Endothelial cell of umbilical vein (primary cell): ENCODE measurements around the gene DBF4B. TPM values are rescaled to one million over a fixed set of nuclear protein-coding genes. Genes with fewer than 3 reads are reported as not detected.

Experiments
- BruUV-seq: library from RNA; stranded (reverse); fragments of 400-500 nt; replicated peaks from 2 replicates; lab custom pipeline; 2021; lab: Mats Ljungman, UMichigan
- CTCF ChIA-PET: fragments of 300-600, 350-600 bp; sonication (Branson Sonifier 250); formaldehyde crosslinking; loops from one replicate; lab custom pipeline; 2021; ENCODE audit warnings: antibody characterized with exemption, inconsistent platforms; lab: Charles Lee
- POLR2A ChIA-PET: fragments of 300-600, 350-600 bp; sonication (Branson Sonifier 250); formaldehyde crosslinking; loops from one replicate; lab custom pipeline; 2021; ENCODE audit warnings: antibody characterized with exemption, inconsistent platforms; lab: Charles Lee
- DNase-seq: peaks from one replicate; pipeline ENCODE4 v3.0.0-alpha.2; 2011; ENCODE audit warnings: low read depth, low spot score
- FAIRE-seq: peaks from 2 replicates; lab custom pipeline; 2011; peaks lifted over from hg19 to GRCh38; lab: Jason Lieb, UNC
- H2AFZ ChIP-seq: 2 replicates; pipeline ENCODE4 v1.6.0; 2012; ENCODE audit warnings: low read depth, low read length, control low read depth, inconsistent platforms
- H3K27ac ChIP-seq: 2 replicates; pipeline ENCODE4 v1.5.1; 2011; ENCODE audit warnings: low read depth, mild to moderate bottlenecking, control low read depth, low read length, moderate library complexity; ENCODE audit not compliant: insufficient read depth
- H3K27me3 ChIP-seq, 2 experiments: 2 replicates each; pipeline versions ENCODE4 v1.6.0 to v1.6.1; 2011; ENCODE audit warnings: low read length in 2 of 2, mixed read lengths in 1 of 2; ENCODE audit not compliant: control insufficient read depth in 2 of 2, insufficient read depth in 2 of 2
- H3K36me3 ChIP-seq, 2 experiments: 2 replicates in 1 of 2; 3 replicates in 1 of 2; pipeline ENCODE4 v1.5.1; 2011; ENCODE audit warnings: low read length in 2 of 2, mild to moderate bottlenecking in 1 of 2, moderate library complexity in 1 of 2; ENCODE audit not compliant: control insufficient read depth in 2 of 2, insufficient read depth in 2 of 2; ENCODE audit errors: extremely low read depth in 1 of 2
- H3K4me1 ChIP-seq: 3 replicates; pipeline ENCODE4 v1.5.1; 2011; ENCODE audit warnings: mild to moderate bottlenecking, low read length; ENCODE audit not compliant: control insufficient read depth, insufficient read depth; ENCODE audit errors: extremely low read depth
- H3K4me2 ChIP-seq: 2 replicates; pipeline ENCODE4 v1.6.1; 2011; ENCODE audit warnings: low read length, control low read depth, mixed read lengths; ENCODE audit not compliant: insufficient read depth
- H3K4me3 ChIP-seq, 3 experiments: fragments of 200-600 bp in 1 of 3; sonication (generic), shearing (Covaris generic) in 1 of 3; replicated peaks in 1 of 3; 2 replicates each; pipeline ENCODE4 v1.5.1; 2011 to 2016; ENCODE audit warnings: control low read depth in 3 of 3, low read length in 3 of 3, mild to moderate bottlenecking in 2 of 3, inconsistent platforms in 1 of 3, low read depth in 1 of 3, moderate library complexity in 1 of 3; ENCODE audit not compliant: insufficient read depth in 1 of 3
- H3K79me2 ChIP-seq: 2 replicates; pipeline ENCODE4 v1.6.0; 2012; ENCODE audit warnings: low read length, inconsistent platforms; ENCODE audit not compliant: control insufficient read depth, insufficient read depth
- H3K9ac ChIP-seq: replicated peaks from 2 replicates; pipeline ENCODE3; 2011; ENCODE audit warnings: low read length, control low read depth; ENCODE audit not compliant: insufficient read depth; ENCODE audit errors: extremely low read depth
- H3K9me1 ChIP-seq: replicated peaks from 3 replicates; pipeline ENCODE4 v1.6.0; 2011; ENCODE audit warnings: mild to moderate bottlenecking, low read length; ENCODE audit not compliant: control insufficient read depth, insufficient read depth; ENCODE audit errors: extremely low read depth
- H3K9me3 ChIP-seq: replicated peaks from 2 replicates; pipeline ENCODE4 v1.5.1; 2012; ENCODE audit warnings: low read length, inconsistent platforms; ENCODE audit not compliant: control insufficient read depth, insufficient read depth
- H4K20me1 ChIP-seq: replicated peaks from 2 replicates; pipeline ENCODE3; 2011; ENCODE audit warnings: mild to moderate bottlenecking, low read length; ENCODE audit not compliant: control insufficient read depth, insufficient read depth; ENCODE audit errors: extremely low read depth
- EZH2 ChIP-seq: IDR thresholded peaks from 2 replicates; pipeline ENCODE4 v1.6.1; 2012; ENCODE audit warnings: borderline replicate concordance, low read depth, mild to moderate bottlenecking, moderate library complexity, low read length, inconsistent platforms; ENCODE audit not compliant: severe bottlenecking
- FOS ChIP-seq: IDR thresholded peaks from 2 replicates; pipeline ENCODE4 v1.6.1; 2011; ENCODE audit warnings: mild to moderate bottlenecking, low read length, moderate library complexity, borderline replicate concordance; ENCODE audit not compliant: insufficient read depth
- GATA2 ChIP-seq: IDR thresholded peaks from 2 replicates; pipeline ENCODE4 v1.7.0; 2011; ENCODE audit warnings: low read depth, mild to moderate bottlenecking, moderate library complexity, mixed read lengths, low read length; ENCODE audit not compliant: insufficient read length, insufficient read depth
- JUN ChIP-seq: IDR thresholded peaks from 2 replicates; pipeline ENCODE4 v1.6.1; 2011; ENCODE audit warnings: borderline replicate concordance, low read depth; ENCODE audit not compliant: insufficient read length, insufficient read depth
- MYC ChIP-seq: IDR thresholded peaks from one replicate; pipeline ENCODE4 v1.6.1; 2011; ENCODE audit warnings: mild to moderate bottlenecking, low read depth, low read length
- POLR2A ChIP-seq: IDR thresholded peaks from 2 replicates; pipeline ENCODE4 v1.6.1; 2012; ENCODE audit warnings: low read depth, mild to moderate bottlenecking, control low read depth, low read length
- POLR2AphosphoS5 ChIP-seq: IDR thresholded peaks from 2 replicates; pipeline ENCODE4 v1.6.1; 2012; ENCODE audit warnings: low read depth, mild to moderate bottlenecking, control low read depth, low read length, moderate library complexity; ENCODE audit not compliant: insufficient read depth
- dilution Hi-C: fragments of 300-500 bp; cut with MboI; formaldehyde crosslinking; loops from one replicate; pipeline ENCODE4 v1.15.0; 2019; ENCODE audit warnings: low sequenced_read_pairs; ENCODE audit not compliant: extremely low pct_ligation_motif_present
- intact Hi-C: fragments of 100-400 bp; cut with micrococcal nuclease; formaldehyde crosslinking; loops from one replicate; pipeline ENCODE4 v1.10.0; 2022
- polyA plus RNA-seq, 4 experiments: library from polyadenylated mRNA; depleted of rRNA in 3 of 4; stranded (reverse) in 3 of 4; unstranded in 1 of 4; fragments of >200 nt; gene quantifications; 2 replicates each; pipeline versions ENCODE4 v1.2.1 to v1.2.3, GENCODE V29; 2011 to 2012; ENCODE audit warnings: missing spikeins in 1 of 4
- total RNA-seq: library from RNA; stranded (reverse); gene quantifications from 2 replicates; pipeline ENCODE4 v1.2.3, GENCODE V29; 2021
- TF ChIP-seq, protein P1 (sequence below), 2 donors: IDR thresholded peaks; 1 replicate in 1 of 2; 2 replicates in 1 of 2; pipeline ENCODE4 v1.5.1; 2011; ENCODE audit warnings: low read length in 2 of 2, mild to moderate bottlenecking in 2 of 2, moderate library complexity in 2 of 2, control low read depth in 1 of 2, inconsistent platforms in 1 of 2, low read depth in 1 of 2; ENCODE audit not compliant: insufficient read depth in 1 of 2; ENCODE audit errors: extremely low read depth in 1 of 2
- TF ChIP-seq, protein P2 (sequence below): IDR thresholded peaks from 2 replicates; pipeline ENCODE4 v1.6.1; 2011; ENCODE audit not compliant: insufficient read depth, insufficient read length

DBF4B gene
- total and polyA plus RNA-seq, 2 donors (not counting 3 experiments of a cell fraction or from before 2014, with no cell fraction given), result 12.5 to 26.2 TPM

DNA sequence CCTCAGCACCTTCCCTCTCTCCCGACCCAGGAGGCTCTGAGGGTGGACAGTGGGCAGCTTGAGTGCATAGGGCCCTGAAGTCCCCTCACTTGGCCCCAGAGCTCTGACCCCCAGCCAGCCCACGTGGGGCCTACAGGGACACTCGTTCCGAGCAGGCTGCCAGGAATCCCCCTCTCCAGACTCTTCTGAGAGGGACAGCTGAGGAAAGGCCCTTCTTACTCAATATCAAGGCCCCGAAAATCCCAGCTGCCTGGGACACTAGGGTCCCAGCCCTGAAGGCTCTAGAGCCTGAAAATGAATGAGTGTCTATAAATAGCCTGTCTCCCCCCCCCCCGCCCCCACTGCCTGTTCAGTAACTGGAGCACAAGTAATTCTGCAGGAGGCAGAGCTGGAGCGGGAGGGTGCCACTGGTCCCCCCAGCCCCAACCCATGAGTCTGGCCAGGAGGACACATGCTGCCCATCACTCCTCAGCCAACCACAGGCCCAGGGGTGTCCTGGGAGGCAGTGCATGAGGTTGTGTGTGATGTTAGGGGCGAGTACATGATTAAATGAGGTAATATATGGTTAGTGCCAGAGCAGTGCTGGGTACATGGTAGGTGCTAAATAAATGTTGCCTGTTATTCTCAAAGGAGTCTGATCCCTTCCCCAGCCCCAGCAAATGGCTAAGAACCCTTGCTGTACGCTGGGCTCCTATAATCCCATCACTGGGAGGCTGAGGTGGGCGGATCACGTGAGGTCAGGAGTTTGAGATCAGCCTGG is 61.9 kb downstream of the DBF4B start:
- Histone ChIP-seq H3K4me1 (peaks cover 5% of the 10 kb centered on the region), H3K4me2 (no peak overlapping the region), H3K27ac (no peak overlapping the region), H3K9ac (no peak overlapping the region), H3K79me2 (no peaks in the 10 kb centered on the region), H2AFZ (no peak overlapping the region), H3K36me3 (no peaks in the 10 kb centered on the region), H3K9me1 (no peaks in the 10 kb centered on the region), H3K9me3 (no peaks in the 10 kb centered on the region), H3K4me3 (no peak overlapping the region), H3K27me3 (no peaks in the 10 kb centered on the region), H4K20me1 (no peaks in the 10 kb centered on the region)
- no TSS peak for BruUV-seq
- TF ChIP-seq MYC, result no peak
- TF ChIP-seq, protein P1, sequence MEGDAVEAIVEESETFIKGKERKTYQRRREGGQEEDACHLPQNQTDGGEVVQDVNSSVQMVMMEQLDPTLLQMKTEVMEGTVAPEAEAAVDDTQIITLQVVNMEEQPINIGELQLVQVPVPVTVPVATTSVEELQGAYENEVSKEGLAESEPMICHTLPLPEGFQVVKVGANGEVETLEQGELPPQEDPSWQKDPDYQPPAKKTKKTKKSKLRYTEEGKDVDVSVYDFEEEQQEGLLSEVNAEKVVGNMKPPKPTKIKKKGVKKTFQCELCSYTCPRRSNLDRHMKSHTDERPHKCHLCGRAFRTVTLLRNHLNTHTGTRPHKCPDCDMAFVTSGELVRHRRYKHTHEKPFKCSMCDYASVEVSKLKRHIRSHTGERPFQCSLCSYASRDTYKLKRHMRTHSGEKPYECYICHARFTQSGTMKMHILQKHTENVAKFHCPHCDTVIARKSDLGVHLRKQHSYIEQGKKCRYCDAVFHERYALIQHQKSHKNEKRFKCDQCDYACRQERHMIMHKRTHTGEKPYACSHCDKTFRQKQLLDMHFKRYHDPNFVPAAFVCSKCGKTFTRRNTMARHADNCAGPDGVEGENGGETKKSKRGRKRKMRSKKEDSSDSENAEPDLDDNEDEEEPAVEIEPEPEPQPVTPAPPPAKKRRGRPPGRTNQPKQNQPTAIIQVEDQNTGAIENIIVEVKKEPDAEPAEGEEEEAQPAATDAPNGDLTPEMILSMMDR (IDR thresholded peaks at IDR 0.05; ENCODE audit: extremely low read depth in 1 of 2, insufficient read depth in 1 of 2, low read depth in 1 of 2, low read length in 2 of 2), result no peak
- TF ChIP-seq JUN, result no peak
- no peak for TF ChIP-seq FOS
- no peak for TF ChIP-seq GATA2
- TF ChIP-seq EZH2, result no peak
- no peak for TF ChIP-seq POLR2AphosphoS5
- TF ChIP-seq, protein P2, sequence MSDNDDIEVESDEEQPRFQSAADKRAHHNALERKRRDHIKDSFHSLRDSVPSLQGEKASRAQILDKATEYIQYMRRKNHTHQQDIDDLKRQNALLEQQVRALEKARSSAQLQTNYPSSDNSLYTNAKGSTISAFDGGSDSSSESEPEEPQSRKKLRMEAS, result no peak
- no peak for TF ChIP-seq POLR2A
- FAIRE-seq (no peak), DNase-seq (no peak)
- intact Hi-C loops, result no loop called here
- dilution Hi-C loops, result loop anchor here (25.0 kb wide), 1 partner anchor 92 kb away; no protein-coding TSS in a partner anchor
- POLR2A ChIA-PET, result no interaction called here
- CTCF ChIA-PET, result interaction anchor here (1.4 to 15.3 kb wide), 3 partner anchors 93 to 365 kb away, joined by 4 to 368 read pairs (median 295); partner anchors contain the start of gene ACBD4
